HK-2 (cell line): Measurements from ENCODE around the gene SULT6B1.
"Not testable (repeated sequence)": the region's sequence is repeated elsewhere in the genome, so short reads cannot be mapped to it uniquely, and the experiment has no call there.

Source experiments
- DNase-seq: peaks from one replicate; pipeline ENCODE4 v3.0.0-alpha.2; 2018; ENCODE audit not compliant: unreplicated experiment

The SULT6B1 gene

GRCh38 chr2:37196320-37197195 is 8.1 kb upstream of the SULT6B1 start, which contains the start of gene CEBPZOS:
CEBPZOS (plus strand) TSS chr2:37196496; CDS start chr2:37199705, 3,209 bp downstream.
- peak; percentile 86 for DNase-seq

GRCh38 chr2:37195862-37196319 is 7.4 kb upstream of the SULT6B1 start:
- DNase-seq = not testable (repeated sequence)

GRCh38 chr2:37192551-37192950 is 4.1 kb upstream of the SULT6B1 start:
- DNase-seq = no peak

GRCh38 chr2:37191747-37192146 is 3.3 kb upstream of the SULT6B1 start:
- no peak for DNase-seq

- no peak for DNase-seq
Observed at GRCh38 chr2:37191253-37191652, 2.8 kb upstream of the SULT6B1 start.

DNA sequence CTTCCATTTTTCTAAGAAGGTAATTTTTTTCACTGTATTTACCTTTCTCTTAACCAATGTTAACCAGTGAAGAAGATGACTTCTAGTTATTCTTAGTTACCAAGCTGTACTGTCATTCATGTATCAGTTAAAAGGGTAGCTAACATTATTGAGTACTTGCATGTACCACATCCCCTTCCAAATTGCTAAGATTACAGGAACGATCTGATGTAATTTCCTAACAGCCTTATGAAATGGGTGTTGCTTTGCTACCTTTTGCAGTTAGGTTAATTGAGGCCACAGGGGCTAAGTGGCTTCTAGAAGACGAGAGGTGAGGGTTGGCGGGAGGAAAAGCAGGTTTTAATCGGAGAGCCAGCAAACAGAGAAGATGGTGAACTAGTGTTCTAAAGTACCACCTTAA is 1.8 kb upstream of the SULT6B1 start:
- no peak for DNase-seq

DNA sequence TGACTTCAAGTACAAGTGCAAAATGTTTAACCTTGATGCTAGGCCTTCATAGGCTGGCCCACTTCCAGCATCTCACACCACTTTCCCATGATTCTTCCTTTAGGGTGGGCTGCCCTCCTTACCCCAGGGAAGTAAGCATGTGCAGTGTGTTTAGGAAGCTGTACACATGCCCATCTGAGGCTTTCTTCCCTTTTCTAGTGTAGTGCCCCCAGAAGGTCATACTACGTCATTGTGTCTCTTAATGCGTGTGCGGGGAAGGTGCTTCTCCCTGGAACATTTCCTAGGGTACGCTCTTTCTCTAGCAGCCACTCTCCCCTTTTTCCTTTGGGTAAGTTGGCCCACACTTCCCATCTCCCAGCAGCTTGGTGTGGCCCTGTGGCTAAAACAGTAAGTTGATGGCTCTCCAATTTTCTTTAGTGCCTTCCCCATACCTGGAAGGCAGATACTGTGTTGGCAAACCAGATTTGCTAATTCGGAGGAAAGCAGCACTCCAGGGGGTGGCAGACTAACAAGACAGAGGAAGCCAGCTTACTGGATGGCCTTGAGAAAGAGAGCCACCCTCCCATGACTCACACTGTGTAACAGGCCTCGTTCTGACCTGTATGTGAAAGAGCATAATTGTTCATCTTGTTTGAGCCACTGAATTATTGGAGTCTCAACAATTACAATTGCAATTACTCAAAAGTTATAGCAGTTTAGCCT is 1.1 kb upstream of the SULT6B1 start:
- peak; percentile 51 for DNase-seq

- DNase-seq = no peak
Observed at GRCh38 chr2:37181726-37182684, 6.5 kb downstream of the SULT6B1 start.

GRCh38 chr2:37180640-37181039 is 7.8 kb downstream of the SULT6B1 start:
- DNase-seq = no peak

GRCh38 chr2:37180006-37180639 is 8.3 kb downstream of the SULT6B1 start:
- DNase-seq = no peak

DNA sequence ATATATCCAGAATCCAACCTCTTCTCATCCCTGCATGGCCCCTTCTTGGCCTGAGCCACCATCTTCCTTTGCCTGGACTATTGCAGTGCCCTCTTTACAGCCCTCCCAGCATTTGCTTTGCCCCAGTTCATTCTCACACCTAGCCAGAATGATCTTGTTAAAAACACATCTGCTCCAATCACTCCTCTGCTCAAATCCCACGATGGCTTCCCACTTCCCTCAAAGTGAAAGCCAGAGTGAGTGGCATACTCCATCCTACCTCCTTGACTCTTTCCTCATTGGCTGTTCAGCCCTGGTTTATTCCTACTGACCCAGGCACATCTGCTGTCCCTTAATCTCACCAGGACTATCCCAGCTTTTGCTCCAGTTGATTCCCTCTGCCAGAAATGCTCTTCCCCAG is 14.7 kb downstream of the SULT6B1 start:
- no peak for DNase-seq

- DNase-seq = no peak
Observed at GRCh38 chr2:37171624-37171950, 16.9 kb downstream of the SULT6B1 start.

DNA sequence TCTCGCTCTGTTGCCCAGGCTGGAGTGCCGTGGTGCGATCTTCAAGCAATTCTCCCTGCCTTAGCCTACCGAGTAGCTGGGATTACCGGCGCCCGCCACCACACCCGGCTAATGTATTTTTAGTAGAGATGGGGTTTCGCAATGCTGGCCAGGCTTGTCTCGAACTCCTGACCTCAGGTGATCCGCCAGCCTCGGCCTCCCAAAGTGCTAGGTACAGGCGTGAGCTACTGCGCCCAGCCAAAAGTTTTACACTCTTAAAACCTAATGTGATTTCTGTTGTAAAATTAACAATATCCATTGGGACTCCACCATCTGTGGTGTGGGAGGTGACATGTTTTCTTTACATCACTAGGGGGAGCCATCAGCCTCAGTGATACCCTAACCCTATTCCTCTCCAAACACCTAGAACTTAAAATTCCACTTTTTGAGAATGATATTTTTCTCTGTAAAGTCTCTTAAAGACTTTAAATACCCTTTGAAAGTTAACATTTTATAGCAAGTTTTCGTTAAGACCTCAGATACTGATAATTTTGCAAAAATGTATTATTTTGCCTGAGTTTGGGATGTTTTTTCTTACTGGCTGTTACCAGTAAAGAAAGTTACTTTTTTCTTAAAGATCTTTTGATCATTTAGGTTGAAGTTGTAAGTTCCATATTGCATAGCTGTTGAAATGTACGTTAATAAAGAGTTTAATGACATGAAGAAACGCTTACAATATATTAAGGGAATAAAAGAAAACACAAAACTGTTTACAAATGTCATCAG is 20.1 kb downstream of the SULT6B1 start:
- no peak for DNase-seq

GRCh38 chr2:37167636-37168180 is 20.8 kb downstream of the SULT6B1 start:
- DNase-seq = no peak

DNA sequence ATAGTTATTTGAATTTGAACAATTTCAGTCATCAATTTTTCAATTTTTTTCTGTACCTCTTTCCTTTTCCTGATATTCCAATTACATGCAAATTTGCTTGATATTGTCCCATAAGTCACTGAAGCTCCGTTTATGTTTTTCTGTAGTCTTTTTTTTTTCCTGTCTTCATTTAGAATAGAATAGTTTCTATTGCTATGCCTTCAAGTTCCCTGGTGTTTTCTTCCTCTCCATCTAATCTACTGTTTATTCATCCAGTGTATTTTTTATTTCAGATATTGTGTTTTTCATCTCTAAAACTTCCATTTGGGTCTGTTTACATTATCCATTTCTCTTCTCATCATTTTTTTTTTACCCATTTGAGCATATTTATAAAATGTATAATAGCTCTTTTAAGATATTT is 23.7 kb downstream of the SULT6B1 start:
- DNase-seq = no peak

GRCh38 chr2:37156857-37157714 is 31.4 kb downstream of the SULT6B1 start, which contains the start of gene EIF2AK2:
EIF2AK2 (minus strand) TSS chr2:37156980; CDS start chr2:37147806, 9,174 bp downstream.
- peak; percentile 87 for DNase-seq

DNA sequence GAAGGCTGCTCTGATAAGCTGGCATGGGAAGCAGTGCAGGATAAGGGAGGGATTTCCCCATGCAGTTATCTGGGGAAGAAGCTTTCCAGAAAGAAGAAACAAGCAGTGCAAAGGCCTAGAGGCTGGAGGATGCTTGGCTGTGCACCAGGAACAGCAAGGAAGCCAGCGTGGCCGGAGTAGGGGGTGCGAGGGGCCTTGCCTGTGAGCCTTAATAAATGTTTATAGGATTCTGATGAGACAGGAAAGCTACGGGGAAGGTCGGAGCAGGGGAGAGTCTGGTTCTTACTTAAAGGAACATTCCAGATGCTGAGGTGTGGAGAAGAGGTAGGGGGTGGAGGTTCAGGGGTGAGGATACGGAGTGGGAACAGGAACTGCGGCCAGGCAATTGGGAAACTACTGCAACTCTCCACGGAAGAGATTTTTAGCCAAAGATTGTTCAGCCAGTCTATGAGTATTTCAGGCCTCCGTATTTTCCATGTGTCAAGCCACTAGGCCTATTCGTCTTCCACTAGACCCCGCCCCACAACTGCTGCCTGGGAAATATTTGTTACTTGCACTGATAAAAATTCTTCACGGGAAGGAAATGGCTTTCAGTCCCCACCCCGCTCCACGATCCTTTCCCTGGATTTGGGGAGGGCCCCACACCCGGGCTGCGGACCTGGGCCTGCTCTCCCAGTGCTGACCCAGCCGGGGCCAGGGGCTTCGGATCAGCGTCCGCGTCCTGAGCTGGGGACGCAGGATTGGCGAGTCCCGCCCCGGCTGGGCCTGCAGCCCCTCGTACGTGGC is 32.2 kb downstream of the SULT6B1 start:
- peak; percentile 42 for DNase-seq

- DNase-seq = no peak
Observed at GRCh38 chr2:37154785-37155184, 33.7 kb downstream of the SULT6B1 start.
